GM18868 (cell line): Measurements from ENCODE around the gene TRIP6.

Experiments
- ATAC-seq: cut with Tn5 transposase; IDR thresholded peaks from one replicate; pipeline ENCODE4 v1.9.1; 2021; ENCODE audit warnings: mild to moderate bottlenecking, moderate library complexity; ENCODE audit not compliant: unreplicated experiment

TRIP6 gene

DNA sequence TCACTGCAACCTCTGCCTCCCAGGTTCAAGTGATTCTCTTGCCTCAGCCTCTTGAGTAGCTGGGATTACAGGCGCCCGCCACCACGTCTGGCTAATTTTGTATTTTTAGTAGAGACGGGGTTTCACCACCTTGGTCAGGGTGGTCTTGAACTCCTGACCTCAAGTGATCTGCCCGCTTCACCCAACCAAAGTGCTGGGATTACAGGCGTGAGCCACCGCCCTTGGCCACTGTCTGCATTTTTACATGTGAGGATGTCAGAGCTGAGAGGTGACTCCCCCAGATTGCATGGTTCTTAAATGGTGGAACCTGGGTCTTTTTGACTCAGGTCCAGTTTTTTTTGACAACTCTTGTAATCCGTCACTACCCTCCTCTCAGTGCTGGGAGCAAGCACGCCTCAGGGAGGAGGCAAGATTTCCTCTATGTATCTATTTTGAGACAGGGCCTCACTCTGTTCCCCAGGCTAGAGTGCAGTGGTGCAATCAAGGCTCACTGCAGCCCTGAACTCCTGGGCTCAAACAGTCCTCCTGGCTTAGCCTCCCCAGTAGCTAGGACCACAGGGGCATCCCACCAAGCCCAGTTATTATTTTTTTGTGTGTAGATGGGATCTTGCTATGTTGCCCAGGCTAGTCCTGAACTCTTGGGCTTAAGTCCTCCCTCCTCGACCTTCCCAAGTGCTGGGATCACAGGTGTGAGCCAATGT is 6.6 kb downstream of the TRIP6 start:
- ATAC-seq = no peak

DNA sequence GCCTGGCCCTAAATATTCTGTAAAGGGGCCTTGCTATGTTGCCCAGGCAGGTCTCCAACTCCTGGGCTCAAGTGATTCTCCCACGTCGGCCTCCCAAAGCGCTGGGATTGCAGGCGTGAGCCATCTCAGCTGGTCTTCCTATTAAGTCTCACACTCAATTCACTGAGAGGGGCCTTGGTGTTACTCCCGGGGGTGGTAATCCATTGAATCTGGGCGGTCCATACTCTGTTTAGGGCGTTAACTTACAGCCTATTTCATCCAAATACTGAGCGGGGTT is 7.1 kb downstream of the TRIP6 start:
- ATAC-seq = no peak

- peak; percentile 90 for ATAC-seq
Observed at GRCh38 chr7:100874577-100875355, 7.6 kb downstream of the TRIP6 start, which contains the start of gene SRRT. TSS of gene SRRT (plus strand) at chr7:100875103. CDS start at chr7:100875591, 488 bp downstream.

GRCh38 chr7:100875356-100875751 is 8.2 kb downstream of the TRIP6 start:
- ATAC-seq = peak; percentile 23

DNA sequence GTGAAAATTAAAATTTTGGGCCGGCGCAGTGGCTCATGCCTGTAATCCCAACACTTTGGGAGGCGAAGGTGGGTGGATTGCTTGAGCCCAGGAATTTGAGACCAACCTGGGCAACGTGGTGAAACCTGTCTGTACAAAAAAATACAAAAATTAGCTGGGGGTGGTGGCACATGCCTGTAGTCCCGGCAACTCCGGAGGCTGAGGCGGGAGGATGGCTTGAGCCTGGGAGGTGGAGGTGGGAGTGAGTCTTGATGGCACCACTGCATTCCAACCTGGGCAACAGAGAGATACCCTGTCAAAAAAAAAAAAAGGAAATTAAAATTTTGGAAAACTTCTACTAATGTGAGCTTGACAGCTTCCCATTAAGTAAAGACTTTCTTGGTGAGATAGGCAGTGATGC is 10.8 kb downstream of the TRIP6 start:
- ATAC-seq = no peak

GRCh38 chr7:100878685-100879084 is 11.5 kb downstream of the TRIP6 start:
- ATAC-seq = no peak

- ATAC-seq = no peak
Observed at GRCh38 chr7:100879685-100880261, 12.6 kb downstream of the TRIP6 start.

GRCh38 chr7:100880645-100881044 is 13.5 kb downstream of the TRIP6 start:
- no peak for ATAC-seq

GRCh38 chr7:100881136-100881535 is 13.9 kb downstream of the TRIP6 start:
- ATAC-seq = no peak

GRCh38 chr7:100882201-100882600 is 15.0 kb downstream of the TRIP6 start:
- ATAC-seq = no peak

DNA sequence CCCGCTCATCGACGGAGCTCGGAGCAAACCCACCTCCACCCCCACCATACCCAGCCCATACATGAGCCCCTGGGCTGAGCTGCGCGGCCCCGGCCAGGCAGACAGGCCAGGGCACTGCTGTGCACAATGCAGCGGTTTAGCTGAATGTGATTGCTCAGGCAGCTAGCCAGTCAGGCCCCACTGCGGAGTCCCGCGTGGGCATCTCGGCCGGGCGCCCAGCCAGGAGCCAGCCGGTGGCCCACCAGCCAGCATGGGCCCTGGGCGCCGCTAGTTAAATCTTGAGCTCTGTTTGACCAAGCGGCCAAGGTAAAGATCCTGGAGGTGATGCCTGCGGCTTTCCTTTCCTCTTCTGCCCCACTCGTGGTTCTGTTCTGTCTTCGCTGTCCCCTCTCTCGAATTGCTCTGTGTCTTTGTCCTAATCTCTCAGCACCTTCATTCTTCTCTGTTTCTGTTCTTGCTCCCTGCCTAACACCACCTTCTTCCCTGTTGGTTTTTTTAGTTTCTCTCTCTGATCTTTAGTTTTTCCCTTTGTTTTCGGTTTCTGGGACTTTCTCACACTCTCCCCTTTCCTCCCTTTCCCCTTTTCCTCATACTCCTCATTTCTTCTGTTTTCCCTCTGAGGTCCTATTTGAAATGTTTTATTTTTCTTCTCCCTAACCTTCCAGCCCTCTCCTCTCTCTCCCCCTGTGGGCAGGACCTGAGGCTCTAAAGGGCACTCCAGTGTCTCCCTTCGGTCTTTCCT is 15.8 kb downstream of the TRIP6 start:
- ATAC-seq = no peak

DNA sequence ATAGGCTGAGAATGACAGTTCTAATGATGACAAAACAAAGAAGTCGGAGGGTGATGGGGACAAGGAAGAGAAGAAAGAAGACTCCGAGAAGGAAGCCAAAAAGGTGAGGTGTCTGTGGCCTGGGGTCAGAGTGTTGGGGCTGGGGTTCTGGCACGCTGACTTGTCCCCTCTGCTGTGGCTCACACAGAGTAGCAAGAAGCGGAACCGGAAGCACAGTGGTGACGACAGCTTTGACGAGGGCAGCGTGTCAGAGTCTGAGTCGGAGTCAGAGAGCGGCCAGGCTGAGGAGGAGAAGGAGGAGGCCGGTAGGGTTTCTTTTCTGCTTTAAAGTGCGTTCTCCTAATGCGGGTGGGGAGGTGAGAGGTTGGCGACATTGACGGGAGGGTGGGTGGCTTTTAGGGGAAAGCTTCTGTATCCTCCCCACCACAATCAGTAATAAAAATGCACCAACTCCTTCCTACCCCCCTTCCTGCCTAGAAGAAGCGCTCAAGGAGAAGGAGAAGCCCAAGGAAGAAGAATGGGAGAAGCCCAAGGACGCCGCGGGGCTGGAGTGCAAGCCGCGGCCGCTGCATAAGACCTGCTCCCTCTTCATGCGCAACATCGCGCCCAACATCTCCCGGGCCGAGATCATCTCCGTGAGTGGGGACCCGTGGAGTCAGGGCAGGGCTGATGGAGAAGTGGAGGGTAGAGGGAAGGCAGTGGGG is 17.7 kb downstream of the TRIP6 start:
- no peak for ATAC-seq

- no peak for ATAC-seq
Observed at GRCh38 chr7:100885440-100886141, 18.4 kb downstream of the TRIP6 start.

DNA sequence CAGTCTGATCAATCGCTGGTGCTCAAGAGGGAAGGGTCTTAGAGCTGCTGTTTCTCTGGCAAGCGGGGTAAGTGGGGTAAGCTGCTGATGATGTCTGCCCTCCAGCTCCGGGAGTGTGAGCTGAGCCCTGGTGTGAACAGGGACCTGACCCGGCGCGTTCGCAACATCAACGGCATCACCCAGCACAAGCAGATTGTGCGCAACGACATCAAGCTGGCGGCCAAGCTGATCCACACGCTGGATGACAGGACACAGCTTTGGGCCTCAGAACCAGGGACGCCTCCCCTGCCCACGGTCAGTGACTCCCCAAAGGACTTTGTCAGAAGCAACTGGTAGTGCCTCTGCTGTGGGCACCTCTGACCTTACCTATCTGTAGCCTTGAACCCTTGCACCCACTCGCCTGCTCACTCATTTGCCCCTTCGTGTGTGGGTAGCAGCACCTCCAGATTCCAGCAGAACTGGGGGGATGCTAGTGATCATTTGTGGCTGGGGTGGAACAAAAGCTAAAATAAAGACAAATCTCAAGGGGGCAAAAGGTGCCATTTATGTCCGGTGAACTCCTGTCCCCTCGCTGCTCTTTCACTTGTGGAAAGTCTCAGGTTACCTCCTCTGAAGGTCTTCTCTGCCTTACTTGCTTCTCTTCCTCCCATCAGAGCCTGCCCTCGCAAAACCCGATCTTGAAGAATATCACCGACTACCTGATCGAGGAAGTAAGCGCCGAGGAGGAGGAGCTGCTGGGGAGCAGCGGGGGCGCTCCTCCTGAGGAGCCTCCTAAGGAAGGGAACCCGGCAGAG is 19.2 kb downstream of the TRIP6 start:
- ATAC-seq = no peak

DNA sequence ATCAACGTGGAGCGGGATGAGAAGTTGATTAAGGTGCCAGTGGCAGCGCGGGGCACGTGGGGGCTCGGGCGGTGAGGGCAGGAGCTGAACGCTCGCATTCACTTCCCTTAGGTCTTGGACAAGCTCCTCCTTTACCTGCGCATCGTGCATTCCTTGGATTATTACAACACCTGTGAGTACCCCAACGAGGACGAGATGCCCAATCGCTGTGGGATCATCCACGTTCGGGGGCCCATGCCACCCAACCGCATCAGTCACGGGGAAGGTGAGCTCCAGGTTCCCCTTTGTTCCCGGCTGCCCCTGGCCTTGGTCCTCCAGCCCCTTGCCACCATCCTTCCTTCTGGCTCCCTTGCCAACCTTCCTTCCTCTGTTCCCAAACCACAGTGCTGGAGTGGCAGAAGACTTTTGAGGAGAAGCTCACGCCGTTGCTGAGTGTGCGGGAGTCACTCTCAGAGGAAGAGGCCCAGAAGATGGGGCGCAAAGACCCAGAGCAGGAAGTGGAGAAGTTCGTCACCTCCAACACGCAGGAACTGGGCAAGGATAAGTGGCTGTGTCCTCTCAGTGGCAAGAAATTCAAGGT is 19.8 kb downstream of the TRIP6 start:
- no peak for ATAC-seq

GRCh38 chr7:100887516-100888290 is 20.5 kb downstream of the TRIP6 start:
- no peak for ATAC-seq

DNA sequence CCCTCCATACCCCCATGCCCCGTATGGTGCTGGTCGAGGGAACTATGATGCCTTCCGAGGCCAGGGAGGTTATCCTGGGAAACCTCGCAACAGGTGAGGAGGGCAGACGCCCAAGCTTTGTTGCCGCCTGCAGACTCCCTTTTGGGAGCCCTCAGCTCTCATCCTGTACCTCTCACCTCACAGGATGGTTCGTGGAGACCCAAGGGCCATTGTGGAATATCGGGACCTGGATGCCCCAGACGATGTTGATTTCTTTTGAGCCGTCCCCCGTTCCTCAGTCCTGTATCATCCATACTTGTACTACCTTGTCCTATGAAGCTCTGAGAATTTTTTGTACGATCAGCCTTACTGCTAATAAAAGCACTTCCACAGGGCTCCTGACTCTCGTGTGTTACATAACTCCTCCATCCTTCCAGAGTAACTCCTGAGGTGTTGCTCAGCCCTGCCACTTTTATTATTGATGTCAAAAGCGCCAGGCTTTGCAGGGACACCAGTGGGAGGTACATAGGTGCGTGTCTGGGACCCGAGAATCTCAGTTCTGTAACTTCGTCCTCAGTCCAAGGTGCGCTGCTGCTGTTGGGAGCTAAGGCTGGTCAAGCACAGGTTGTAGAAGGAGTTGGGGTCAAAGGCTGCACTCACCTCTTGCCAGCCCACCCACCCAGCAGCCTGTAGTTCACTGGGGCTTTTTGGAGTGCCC is 21.3 kb downstream of the TRIP6 start:
- ATAC-seq = no peak
